HepG2 (cell line): ENCODE results near the gene AGAP6.
"Not testable (repeated sequence)": the region's sequence is repeated elsewhere in the genome, so short reads cannot be mapped to it uniquely, and the experiment has no call there.

Experiments
- EZH2 ChIP-seq: conservative IDR thresholded peaks from 2 replicates; pipeline ENCODE4 v1.6.1; 2012; ENCODE audit warnings: mild to moderate bottlenecking, low read depth, low read length, moderate library complexity
- ISX ChIP-seq: sonication (generic); formaldehyde crosslinking; conservative IDR thresholded peaks from 2 replicates; pipeline ENCODE4 v1.5.0; 2020; ENCODE audit warnings: missing genetic modification reagents
- MAZ ChIP-seq, 2 experiments: sonication (generic) in 1 of 2; formaldehyde crosslinking in 1 of 2; IDR thresholded peaks; 2 replicates each; pipeline versions ENCODE4 v1.5.0 to v1.6.1; 2012 to 2020; ENCODE audit warnings: low read depth in 2 of 2, mild to moderate bottlenecking in 2 of 2, borderline replicate concordance in 1 of 2, improper control_type of control experiment in 1 of 2, low read length in 1 of 2, missing genetic modification reagents in 1 of 2, moderate library complexity in 1 of 2
- NR2F6 ChIP-seq, 2 experiments: IDR thresholded peaks; 2 replicates each; pipeline ENCODE4 v1.6.1; 2016; ENCODE audit warnings: antibody characterized with exemption in 1 of 2, mild to moderate bottlenecking in 1 of 2
- POLR2G ChIP-seq: fragments of 200-400 bp; formaldehyde crosslinking; IDR thresholded peaks from 2 replicates; pipeline ENCODE4 v1.6.1; 2018; ENCODE audit warnings: mild to moderate bottlenecking, low read depth, low read length, moderate library complexity
- RFX1 ChIP-seq: fragments of 450-650 bp; IDR thresholded peaks from 2 replicates; pipeline ENCODE4 v1.6.1; 2017
- SNAPC5 ChIP-seq: sonication (generic); formaldehyde crosslinking; IDR thresholded peaks from 2 replicates; pipeline ENCODE4 v1.8.1; 2023; ENCODE audit warnings: mild to moderate bottlenecking, missing genetic modification reagents, borderline replicate concordance
- TMF1 ChIP-seq: sonication (generic); formaldehyde crosslinking; IDR thresholded peaks from 2 replicates; pipeline ENCODE4 v1.8.1; 2022; ENCODE audit warnings: low read depth, missing genetic modification reagents

GRCh38 chr10:50056654-50057053 lies 68.4 kb downstream of the AGAP6 start:
- not testable (repeated sequence) for TF ChIP-seq ISX (CRISPR knock-in tag); SNAPC5 (CRISPR knock-in tag); MAZ (IDR thresholded peaks at IDR 0.05; ENCODE audit: borderline replicate concordance, low read depth, low read length); MAZ (CRISPR knock-in tag; IDR thresholded peaks at IDR 0.05; ENCODE audit: low read depth); EZH2; RFX1; TMF1 (CRISPR knock-in tag); POLR2G; NR2F6 (IDR thresholded peaks at IDR 0.05); NR2F6 (CRISPR knock-in tag; IDR thresholded peaks at IDR 0.05)
